K562 (cell line): ENCODE measurements around the gene USP43. TPM values are rescaled to one million over a fixed set of nuclear protein-coding genes. Genes with fewer than 3 reads are reported as not detected.

Experiments
- ATAC-seq: fragments of 200-7000 bp; cut with Tn5 transposase; 3 replicates; pipeline ENCODE4 v1.9.1; 2020; ENCODE audit warnings: moderate library complexity
- BruUV-seq: library from RNA; stranded (reverse); fragments of 400-500 nt; replicated peaks from 2 replicates; lab custom pipeline; 2021; lab: Mats Ljungman, UMichigan
- CTCF ChIA-PET: fragments of 300-600 bp; formaldehyde crosslinking; extraction: SDS; loops from one replicate; lab custom pipeline; 2021; ENCODE audit warnings: low intra/inter-chr PET ratio; lab: Yijun Ruan, JAX
- POLR2A ChIA-PET: fragments of 300-600, 350-650 bp; sonication (Branson Sonifier 250); formaldehyde crosslinking; extraction: SDS; loops from one replicate; lab custom pipeline; 2021; ENCODE audit warnings: antibody characterized with exemption, inconsistent platforms; lab: Yijun Ruan, JAX
- DNase-seq, 4 experiments: peaks; one replicate each; pipeline versions ENCODE4 v3.0.0 to v3.0.0-alpha.2; 2011 to 2018; ENCODE audit warnings: low spot score in 3 of 4, mixed read lengths in 3 of 4; ENCODE audit errors: extremely low read depth in 1 of 4
- FAIRE-seq: peaks from 2 replicates; lab custom pipeline; 2011; peaks lifted over from hg19 to GRCh38; lab: Jason Lieb, UNC
- H2AFZ ChIP-seq: 2 replicates; pipeline ENCODE4 v1.6.0; 2011; ENCODE audit warnings: low read depth, low read length, control low read depth, inconsistent platforms
- H3K27ac ChIP-seq: fragments of 200-600 bp; 3 replicates; pipeline ENCODE4 v1.8.0; 2011; ENCODE audit warnings: low read depth, mild to moderate bottlenecking, control low read depth, inconsistent platforms, low read length, moderate library complexity, mixed read lengths; ENCODE audit errors: extremely low read depth
- H3K27me3 ChIP-seq, 2 experiments: fragments of 300-600 bp in 1 of 2; 2 replicates in 1 of 2; 3 replicates in 1 of 2; pipeline versions ENCODE4 v1.6.0 to v1.8.0; 2011; ENCODE audit warnings: inconsistent platforms in 2 of 2, low read length in 2 of 2, mild to moderate bottlenecking in 1 of 2, mixed read lengths in 1 of 2, moderate library complexity in 1 of 2; ENCODE audit not compliant: control insufficient read depth in 2 of 2, insufficient read depth in 2 of 2
- H3K36me3 ChIP-seq: fragments of 300-600 bp; 3 replicates; pipeline ENCODE4 v1.8.0; 2011; ENCODE audit warnings: mild to moderate bottlenecking, low read length, inconsistent platforms; ENCODE audit not compliant: control insufficient read depth, insufficient read depth
- H3K4me1 ChIP-seq, 2 experiments: fragments of 200-600 bp in 1 of 2; replicated peaks in 1 of 2; 2 replicates in 1 of 2; 3 replicates in 1 of 2; pipeline versions ENCODE4 v1.5.1 to v1.8.0; 2011; ENCODE audit warnings: inconsistent platforms in 2 of 2, low read length in 2 of 2, mild to moderate bottlenecking in 1 of 2, mixed read lengths in 1 of 2, moderate library complexity in 1 of 2; ENCODE audit not compliant: control insufficient read depth in 2 of 2, insufficient read depth in 2 of 2
- H3K4me2 ChIP-seq: 2 replicates; pipeline ENCODE4 v1.6.1; 2011; ENCODE audit warnings: low read length, control low read depth, inconsistent platforms, mixed read lengths; ENCODE audit not compliant: insufficient read depth
- H3K4me3 ChIP-seq: fragments of 200-600 bp; sonication (generic), shearing (Covaris generic); 2 replicates; pipeline ENCODE4 v1.5.1; 2016; ENCODE audit warnings: control low read depth, inconsistent platforms
- H3K79me2 ChIP-seq: fragments of 200-600 bp; 3 replicates; pipeline ENCODE4 v1.8.0; 2011; ENCODE audit warnings: low read length, inconsistent platforms; ENCODE audit not compliant: control insufficient read depth, insufficient read depth
- H3K9ac ChIP-seq, 2 experiments: 2 replicates each; pipeline versions ENCODE4 v1.6.0 to v1.6.1; 2011; ENCODE audit warnings: low read depth in 2 of 2, low read length in 2 of 2, control low read depth in 1 of 2, inconsistent platforms in 1 of 2, mild to moderate bottlenecking in 1 of 2, mixed read lengths in 1 of 2; ENCODE audit not compliant: insufficient read depth in 1 of 2
- H3K9me1 ChIP-seq: one replicate; pipeline ENCODE4 v1.6.0; 2011; ENCODE audit warnings: inconsistent platforms, mild to moderate bottlenecking, low read length, moderate library complexity; ENCODE audit not compliant: control insufficient read depth, insufficient read depth
- H3K9me3 ChIP-seq: replicated peaks from 2 replicates; pipeline ENCODE4 v1.5.1; 2011; ENCODE audit warnings: low read depth, low read length, inconsistent platforms; ENCODE audit not compliant: control insufficient read depth, insufficient read depth
- H4K20me1 ChIP-seq: replicated peaks from 2 replicates; pipeline ENCODE4 v1.6.1; 2011; ENCODE audit warnings: low read length, inconsistent platforms, mixed read lengths; ENCODE audit not compliant: control insufficient read depth, insufficient read depth
- CREM ChIP-seq: IDR thresholded peaks from 2 replicates; pipeline ENCODE4 v1.6.1; 2014; ENCODE audit warnings: antibody characterized with exemption, low read depth
- FOXA3 ChIP-seq, 2 experiments: fragments of 450-650 bp in 1 of 2; sonication (generic) in 1 of 2; formaldehyde crosslinking; IDR thresholded peaks in 1 of 2; conservative IDR thresholded peaks in 1 of 2; 2 replicates each; pipeline versions ENCODE4 v1.4.0 to v1.8.0; 2020 to 2022; ENCODE audit warnings: mild to moderate bottlenecking in 2 of 2, missing genetic modification reagents in 1 of 2
- GABPA ChIP-seq: fragments of 200-800 bp; sonication (Bioruptor generic); conservative IDR thresholded peaks from 2 replicates; pipeline ENCODE4 v1.6.1; 2016; ENCODE audit warnings: low read depth, missing genetic modification characterization, missing compliant biosample characterization
- KAT7 ChIP-seq: sonication (generic); formaldehyde crosslinking; IDR thresholded peaks from 2 replicates; pipeline ENCODE4 v1.8.0; 2022; ENCODE audit warnings: missing genetic modification reagents, mild to moderate bottlenecking, borderline replicate concordance
- NR4A1 ChIP-seq, 2 experiments: fragments of 250-450 bp in 1 of 2; fragments of 450-650 bp in 1 of 2; sonication (Bioruptor Pico) in 1 of 2; IDR thresholded peaks; 2 replicates each; pipeline versions ENCODE4 v1.4.0 to v1.6.1; 2016 to 2020; ENCODE audit warnings: mild to moderate bottlenecking in 2 of 2, missing compliant biosample characterization in 1 of 2, missing genetic modification characterization in 1 of 2, moderate library complexity in 1 of 2
- RB1 ChIP-seq: fragments of 450-650 bp; IDR thresholded peaks from 2 replicates; pipeline ENCODE4 v1.6.1; 2017; ENCODE audit warnings: low read depth, mild to moderate bottlenecking
- U2AF1 ChIP-seq: fragments of 200-400 bp; formaldehyde crosslinking; optimal IDR thresholded peaks from 2 replicates; pipeline ENCODE3; 2017; ENCODE audit warnings: mild to moderate bottlenecking, low read depth, low read length, moderate library complexity
- USF1 ChIP-seq: sonication (generic); formaldehyde crosslinking; IDR thresholded peaks from 2 replicates; pipeline ENCODE4 v1.9.0; 2022; ENCODE audit warnings: mild to moderate bottlenecking, missing genetic modification reagents
- ZFP1 ChIP-seq: fragments of 450-650 bp; formaldehyde crosslinking; IDR thresholded peaks from 2 replicates; pipeline ENCODE4 v1.4.0; 2020; ENCODE audit warnings: mild to moderate bottlenecking, mixed read lengths
- ZNF121 ChIP-seq: sonication (generic); formaldehyde crosslinking; conservative IDR thresholded peaks from 2 replicates; pipeline ENCODE4 v1.8.0; 2022; ENCODE audit warnings: missing genetic modification reagents
- WGBS: fragments of 100-300 bp; shearing (Covaris generic); methylation state at CpG from one replicate; pipeline ENCODE4 v1.1.6; 2016; ENCODE audit warnings: low coverage, mixed read lengths; ENCODE audit not compliant: insufficient coverage; ENCODE audit errors: missing lambda C conversion rate; 5-methylcytosine and 5-hydroxymethylcytosine counted together
- in situ Hi-C: fragments of 300-500 bp; cut with MboI; formaldehyde crosslinking; loops from 4 replicates; pipeline ENCODE4 v1.15.0; 2018; ENCODE audit warnings: inconsistent platforms, mixed read lengths
- intact Hi-C: fragments of 100-400 bp; cut with micrococcal nuclease; formaldehyde crosslinking; loops from 2 replicates; pipeline ENCODE4 v1.14.2; 2022
- polyA plus RNA-seq, 8 experiments: library from polyadenylated mRNA; depleted of rRNA in 4 of 8; stranded (reverse) in 5 of 8; unstranded in 3 of 8; fragments of >200 nt; fragmentation: Nextera tagmentation in 2 of 8; fragmentation: Illumina TruSeq in 1 of 8; extraction: Ambion mirVana in 2 of 8; extraction: Trizol in 1 of 8; gene quantifications; 2 replicates each; pipeline versions ENCODE4 v1.2.1 to v1.2.3, GENCODE V29; 2011 to 2014; ENCODE audit warnings: inconsistent platforms in 1 of 8, missing spikeins in 1 of 8
- total RNA-seq, 7 experiments: library from RNA; depleted of rRNA in 6 of 7; stranded (reverse); fragments of >200 nt in 6 of 7; fragmentation: Illumina TruSeq in 2 of 7; extraction: Trizol in 2 of 7; gene quantifications; 2 replicates each; pipeline versions ENCODE4 v1.2.1 to v1.2.3, GENCODE V29; 2011 to 2021; ENCODE audit warnings: low replicate concordance in 1 of 7
- TF ChIP-seq, protein P1 (sequence below): fragments of 250-450 bp; sonication (Bioruptor Pico); IDR thresholded peaks from 2 replicates; pipeline ENCODE4 v1.9.0; 2021; ENCODE audit warnings: mild to moderate bottlenecking, inconsistent platforms

The USP43 gene
- total and polyA plus RNA-seq, 9 of the 15 experiments (the other 6 are each of a cell fraction or from before 2014, with no cell fraction given) = 0.01 to 0.18 (median 0.06) TPM; not detected in 1

DNA sequence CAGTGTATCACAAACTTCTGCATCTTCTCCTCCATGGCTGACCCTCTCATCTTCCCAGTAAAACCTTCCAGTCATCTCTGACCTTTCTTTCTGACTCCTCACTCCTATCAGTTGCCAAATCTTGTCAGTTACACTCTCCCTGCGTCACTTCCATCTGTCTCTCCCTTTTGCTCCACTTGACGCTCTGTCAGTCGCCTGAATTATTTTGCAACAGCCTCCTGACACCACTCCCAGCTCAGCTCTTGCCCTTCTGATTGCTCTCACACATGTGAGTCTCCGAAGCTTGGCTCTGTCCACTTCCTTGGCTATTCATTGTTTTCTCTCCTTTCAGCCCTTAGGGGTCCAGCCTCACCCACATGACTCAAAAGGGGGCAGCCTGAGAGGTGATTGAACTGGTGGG is 118.3 kb downstream of the USP43 start:
- no peak for DNase-seq
- Histone ChIP-seq H3K9me3 (no peaks in the 10 kb centered on the region), H3K9ac (no peak overlapping the region)
- TF ChIP-seq GABPA (tag) (0 out of 2 replicates have a peak, but pooled peaks have one; percentile 22), RB1 (no peak), ZNF121 (CRISPR knock-in tag) (no peak), KAT7 (CRISPR knock-in tag) (no peak), CREM (0 out of 2 replicates have a peak, but pooled peaks have one; percentile 28), NR4A1 (CRISPR knock-in tag; IDR thresholded peaks at IDR 0.05) (no peak), NR4A1 (tag; IDR thresholded peaks at IDR 0.05) (no peak), ZFP1 (CRISPR knock-in tag) (no peak), FOXA3 (CRISPR knock-in tag; conservative IDR thresholded peaks at IDR 0.05 in 1 of 2, IDR thresholded peaks at IDR 0.05 in 1 of 2) (no peak), U2AF1 (no peak), USF1 (no peak)
- TF ChIP-seq, protein P1, sequence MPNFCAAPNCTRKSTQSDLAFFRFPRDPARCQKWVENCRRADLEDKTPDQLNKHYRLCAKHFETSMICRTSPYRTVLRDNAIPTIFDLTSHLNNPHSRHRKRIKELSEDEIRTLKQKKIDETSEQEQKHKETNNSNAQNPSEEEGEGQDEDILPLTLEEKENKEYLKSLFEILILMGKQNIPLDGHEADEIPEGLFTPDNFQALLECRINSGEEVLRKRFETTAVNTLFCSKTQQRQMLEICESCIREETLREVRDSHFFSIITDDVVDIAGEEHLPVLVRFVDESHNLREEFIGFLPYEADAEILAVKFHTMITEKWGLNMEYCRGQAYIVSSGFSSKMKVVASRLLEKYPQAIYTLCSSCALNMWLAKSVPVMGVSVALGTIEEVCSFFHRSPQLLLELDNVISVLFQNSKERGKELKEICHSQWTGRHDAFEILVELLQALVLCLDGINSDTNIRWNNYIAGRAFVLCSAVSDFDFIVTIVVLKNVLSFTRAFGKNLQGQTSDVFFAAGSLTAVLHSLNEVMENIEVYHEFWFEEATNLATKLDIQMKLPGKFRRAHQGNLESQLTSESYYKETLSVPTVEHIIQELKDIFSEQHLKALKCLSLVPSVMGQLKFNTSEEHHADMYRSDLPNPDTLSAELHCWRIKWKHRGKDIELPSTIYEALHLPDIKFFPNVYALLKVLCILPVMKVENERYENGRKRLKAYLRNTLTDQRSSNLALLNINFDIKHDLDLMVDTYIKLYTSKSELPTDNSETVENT = no peak
- TF ChIP-seq, all 486 proteins: peak for 2
- no peak overlapping the region for H2AFZ ChIP-seq
- intact Hi-C loops = no loop called here
- H4K20me1 ChIP-seq = no peaks in the 10 kb centered on the region
- H3K36me3 ChIP-seq = no peaks in the 10 kb centered on the region
- BruUV-seq = no TSS peak
- in situ Hi-C loops = no loop called here
- H3K4me1 ChIP-seq = no peaks in the 10 kb centered on the region
- ATAC-seq (no peak), FAIRE-seq (no peak)
- ChIA-PET POLR2A (no interaction called here), CTCF (no interaction called here)
- H3K9me1 ChIP-seq = no peaks in the 10 kb centered on the region
- H3K4me2 ChIP-seq = no peak overlapping the region
- WGBS = 0% methylated on average over 4 of the region's 4 CpGs
- H3K27ac ChIP-seq = no peak overlapping the region
- no peaks in the 10 kb centered on the region; a peak in 1 of 5 replicates for H3K27me3 ChIP-seq
- no peak overlapping the region for H3K4me3 ChIP-seq
- no peaks in the 10 kb centered on the region for H3K79me2 ChIP-seq
